C4-2B (cell line): Measurements from ENCODE around the gene PRKCE.

Experiments
- CTCF ChIP-seq: fragments of 450-650 bp; conservative IDR thresholded peaks from 2 replicates; pipeline ENCODE4 v1.5.1; 2017; ENCODE audit warnings: mild to moderate bottlenecking
- ZFX ChIP-seq: fragments of 450-650 bp; IDR thresholded peaks from 2 replicates; pipeline ENCODE4 v1.6.1; 2017

DNA sequence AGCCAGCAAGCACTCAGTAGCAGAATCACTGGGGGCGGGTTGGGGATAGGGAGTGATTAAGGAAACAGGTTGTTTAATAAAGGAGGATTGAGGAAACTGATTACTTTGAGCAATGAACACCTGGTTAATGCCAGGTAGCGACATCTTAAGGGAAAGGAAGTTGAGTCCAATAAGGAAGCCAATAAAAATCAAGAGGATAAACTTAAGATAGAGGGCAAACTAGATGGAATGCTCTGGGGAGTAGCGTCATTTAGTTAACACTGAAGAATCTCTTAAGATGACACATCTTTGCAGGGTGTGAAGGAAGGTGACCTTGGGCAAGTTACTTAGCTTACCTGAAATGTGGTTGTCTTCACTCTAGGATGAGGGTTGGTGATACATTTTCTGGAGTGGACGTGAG lies 242.7 kb downstream of the PRKCE start:
- TF ChIP-seq CTCF (no peak), ZFX (no peak)
